Dedifferentiated amniotic fluid mesenchymal stem cell (primary cell): ENCODE measurements around the gene ZNF516.

Source experiments
- DNase-seq: peaks from one replicate; pipeline ENCODE4 v3.0.0-alpha.2; 2016; ENCODE audit errors: extremely low spot score

Gene ZNF516

DNA sequence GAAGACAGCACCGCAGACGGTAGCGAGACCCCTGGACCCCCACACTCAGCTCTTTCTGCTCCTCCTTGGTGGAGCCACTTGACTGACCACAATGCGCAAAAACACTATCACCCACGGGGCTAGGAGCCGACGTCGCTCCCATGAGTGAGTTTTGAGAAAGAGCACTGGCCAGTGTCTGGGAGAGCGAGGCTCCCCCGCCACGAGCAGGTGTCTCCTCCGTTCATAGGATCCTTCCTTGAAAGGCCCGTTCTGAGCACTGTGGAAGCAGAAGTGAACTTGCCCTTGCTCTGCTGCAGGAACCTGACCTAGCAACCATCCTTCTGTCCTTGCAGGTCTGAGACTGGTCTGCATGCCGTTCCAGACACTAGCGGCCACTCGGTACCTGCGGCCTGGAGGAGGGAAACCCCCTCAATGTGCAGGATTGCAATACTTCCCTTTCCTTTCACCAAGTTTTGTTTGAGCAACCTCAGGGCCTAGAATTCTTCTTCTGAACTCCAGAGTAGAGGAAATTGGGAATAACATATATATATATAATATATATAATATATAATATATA lies 12.9 kb upstream of the ZNF516 start:
- DNase-seq = no peak

DNA sequence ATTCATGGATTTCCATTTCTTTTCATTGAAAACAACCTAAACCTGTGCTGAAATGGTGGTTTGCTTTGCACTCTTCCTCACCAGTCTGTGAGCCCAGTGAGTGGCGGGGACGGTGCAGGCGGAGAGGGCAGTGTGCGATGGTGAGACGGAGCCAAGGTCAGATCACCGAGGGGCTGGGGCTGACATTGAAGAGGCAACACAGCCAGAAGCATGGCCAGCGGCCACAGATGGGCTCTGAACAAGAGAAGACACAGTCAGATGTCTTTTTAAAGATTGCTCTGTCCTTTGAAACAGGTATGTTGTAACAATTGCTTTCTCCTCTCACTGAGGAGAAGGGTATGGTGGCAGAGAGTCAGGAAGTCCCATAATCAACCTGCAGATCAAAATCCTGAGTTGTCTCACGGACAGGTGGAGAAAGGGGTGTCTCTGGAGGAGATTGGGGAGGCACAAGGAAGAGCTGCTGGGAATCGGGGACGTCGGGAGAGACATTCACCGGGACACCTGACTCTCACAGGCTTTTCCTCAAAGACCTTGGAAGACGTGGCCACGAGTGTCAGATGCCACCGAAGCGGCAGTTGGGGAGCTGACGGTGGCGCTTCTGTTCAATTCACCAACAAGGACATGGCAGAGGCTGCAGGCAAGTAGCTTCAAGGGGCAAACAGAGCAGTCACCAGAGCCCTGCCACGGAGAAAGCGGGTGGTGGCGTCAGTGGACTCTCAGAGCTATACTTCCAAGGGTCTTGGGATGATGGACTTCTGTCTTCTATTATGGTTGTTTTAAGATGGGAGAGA lies 12.1 kb upstream of the ZNF516 start:
- DNase-seq = no peak

GRCh38 chr18:76506395-76506794 lies 11.4 kb upstream of the ZNF516 start:
- no peak for DNase-seq

DNA sequence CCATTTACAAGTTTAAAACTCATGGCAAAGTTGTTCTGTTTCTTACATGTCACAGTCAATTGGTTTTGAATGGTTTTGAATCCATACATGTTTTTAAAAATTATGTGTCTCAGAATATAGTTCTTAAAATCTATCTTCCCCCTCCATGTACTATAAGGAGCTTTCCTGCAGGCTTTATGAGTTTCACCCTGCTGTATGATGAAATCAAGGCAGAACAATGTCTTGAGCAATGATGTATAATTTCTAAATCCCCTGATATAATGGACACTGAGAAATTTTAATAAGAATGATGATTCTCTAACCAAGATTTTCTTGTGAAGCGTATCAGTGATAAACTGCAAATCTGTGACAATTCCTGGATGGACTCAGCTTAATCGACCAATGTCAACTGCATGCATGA lies 10.6 kb upstream of the ZNF516 start:
- no peak for DNase-seq

DNA sequence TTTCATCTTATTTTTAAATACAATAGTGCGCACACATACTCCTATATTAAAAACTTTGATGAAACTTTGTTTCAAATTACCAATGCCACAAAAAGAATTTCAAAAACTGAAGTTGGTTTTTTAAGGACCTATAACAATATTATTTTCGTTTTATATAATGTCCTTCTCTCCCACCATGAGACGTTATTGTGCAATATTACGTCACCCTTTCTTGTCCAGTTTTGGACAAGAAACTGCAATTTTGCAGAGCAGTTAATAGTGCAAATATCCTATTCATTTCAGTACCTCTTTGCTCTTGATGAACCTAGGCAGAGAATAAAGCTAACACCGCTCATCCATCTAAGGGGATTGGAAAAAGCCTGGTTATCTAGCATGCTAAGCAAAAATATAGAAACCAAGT lies 9.7 kb upstream of the ZNF516 start:
- no peak for DNase-seq

- no peak for DNase-seq
Observed at GRCh38 chr18:76503649-76504386, 8.8 kb upstream of the ZNF516 start.

DNA sequence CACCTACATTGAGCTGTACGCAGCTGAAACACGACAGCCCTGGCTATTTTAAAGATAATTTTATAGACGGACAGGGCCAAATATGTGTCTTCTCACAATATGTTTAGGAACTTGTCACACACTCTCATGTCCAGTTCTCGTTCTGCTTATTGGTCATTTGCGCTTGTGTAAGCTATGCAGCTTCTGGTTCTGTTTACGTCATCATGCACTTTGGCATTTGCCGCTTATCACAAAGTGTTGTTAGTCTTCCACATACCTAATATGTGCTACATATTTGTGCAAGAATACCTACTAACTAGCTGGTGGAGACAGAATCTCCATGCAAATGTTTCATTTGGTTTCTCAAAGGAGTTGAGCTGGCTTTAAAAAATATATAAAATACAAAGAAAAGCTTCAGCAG lies 7.5 kb upstream of the ZNF516 start:
- DNase-seq = no peak

- no peak for DNase-seq
Observed at GRCh38 chr18:76499637-76500340, 4.7 kb upstream of the ZNF516 start.

- no peak for DNase-seq
Observed at GRCh38 chr18:76499021-76499420, 4.0 kb upstream of the ZNF516 start.

DNA sequence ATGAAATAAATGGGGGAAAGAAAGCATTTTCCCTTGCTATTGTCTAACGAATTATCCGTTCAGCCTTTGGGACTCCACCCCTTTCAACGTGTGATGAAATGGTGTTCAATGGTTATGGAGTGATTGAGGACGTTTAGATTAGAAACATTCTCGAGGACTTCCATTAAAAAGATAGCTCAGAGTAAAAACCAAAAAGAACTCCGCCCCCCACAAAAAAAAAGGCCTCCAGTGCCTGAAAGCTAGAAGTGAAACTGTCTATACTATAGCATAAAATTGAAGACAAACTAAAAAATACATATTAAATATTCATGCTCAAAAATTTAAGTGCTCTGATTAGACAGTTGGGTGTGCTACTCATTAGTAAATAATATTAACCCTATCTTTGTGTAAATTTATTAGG lies 3.0 kb upstream of the ZNF516 start:
- DNase-seq = no peak

DNA sequence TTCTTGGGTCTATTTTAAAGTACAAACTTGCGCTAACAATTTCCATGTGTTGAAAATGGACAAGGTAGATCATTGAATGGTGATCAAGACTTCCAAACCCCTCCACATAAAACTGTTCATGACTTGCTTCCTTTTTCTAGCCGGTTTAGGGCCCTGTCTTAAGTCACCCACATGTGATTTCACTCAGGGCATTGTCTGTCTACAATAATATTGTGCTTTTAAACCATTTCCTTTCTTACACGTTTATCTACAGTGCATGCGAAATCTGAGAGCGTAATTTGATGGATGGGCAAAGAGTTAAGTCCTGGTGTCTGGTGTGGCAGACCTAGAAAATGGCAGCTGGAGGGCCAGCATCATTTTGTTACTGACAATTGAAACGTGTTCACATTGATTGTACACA lies 2.0 kb upstream of the ZNF516 start:
- DNase-seq = no peak

DNA sequence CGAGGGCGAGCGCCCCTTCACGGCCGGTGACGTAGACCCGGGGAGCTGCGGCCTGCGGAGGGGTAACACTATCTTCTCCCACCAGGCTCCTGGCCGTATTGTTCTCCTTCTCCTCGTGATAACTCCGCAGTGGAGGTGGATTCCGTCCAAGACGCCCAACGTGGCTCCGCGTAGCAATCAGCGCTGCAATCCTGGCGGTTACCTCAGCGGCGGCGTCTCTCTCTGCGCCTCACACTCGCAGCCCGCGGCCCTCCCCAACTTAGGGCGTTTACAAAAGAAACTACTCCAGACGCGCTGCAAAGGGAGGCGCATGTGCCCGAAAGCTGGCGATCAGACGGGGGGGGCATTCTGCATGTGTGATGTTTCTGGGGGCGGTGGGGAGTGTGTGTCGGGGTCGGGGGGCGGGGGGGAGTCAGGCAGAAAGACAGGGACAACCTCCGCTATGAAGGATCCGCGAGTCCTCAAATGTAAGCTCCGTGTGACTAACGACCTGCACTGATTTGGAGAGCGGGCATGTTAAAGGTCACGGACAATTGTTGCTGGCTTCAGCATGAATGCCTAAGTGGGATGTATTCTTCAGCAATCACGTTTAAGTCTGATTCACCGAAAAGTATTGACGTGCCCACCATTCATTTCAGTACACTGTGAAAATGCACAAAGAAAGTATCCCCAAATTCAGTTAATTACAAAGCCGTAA lies 1.3 kb upstream of the ZNF516 start:
- peak; percentile 42 for DNase-seq

DNA sequence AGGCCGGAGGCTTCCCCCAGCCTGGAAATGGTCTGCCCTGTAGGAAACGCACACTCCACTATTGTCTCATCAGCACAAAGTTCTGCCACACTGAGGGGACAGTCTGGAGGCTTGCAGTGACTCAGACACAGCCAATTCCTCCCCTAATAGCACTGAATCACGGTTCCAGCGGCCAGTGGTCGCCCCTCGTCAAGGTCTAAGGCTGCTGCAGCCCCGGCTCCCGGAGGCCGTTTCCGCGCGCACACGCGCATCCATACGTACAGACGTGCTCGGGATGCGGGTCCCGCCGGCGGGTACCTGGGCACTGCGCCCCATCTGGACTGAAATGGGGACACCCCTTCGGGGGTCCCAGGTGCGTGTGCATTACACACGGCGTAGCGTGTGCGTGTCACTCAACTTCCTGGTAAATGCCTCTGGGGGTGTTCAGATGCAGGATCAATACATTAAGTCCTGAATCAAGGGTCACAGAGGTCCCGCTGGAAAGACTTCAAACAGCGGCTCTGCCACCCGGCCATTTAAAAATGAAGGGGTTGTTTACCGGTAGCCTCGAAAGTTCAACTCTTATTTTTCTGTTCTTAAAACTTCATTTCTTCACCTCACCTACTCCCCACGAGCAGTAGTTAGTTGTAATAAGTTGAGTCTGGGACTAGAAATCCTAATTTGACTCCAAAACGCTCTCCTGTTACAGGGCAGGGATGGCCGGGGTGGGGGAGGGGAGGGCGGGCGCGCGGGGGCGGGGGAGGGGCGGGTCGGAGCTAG lies 572 bp upstream of the ZNF516 start:
- DNase-seq = no peak

- DNase-seq = no peak
Observed at GRCh38 chr18:76494231-76495005, 624 bp downstream of the ZNF516 start.

DNA sequence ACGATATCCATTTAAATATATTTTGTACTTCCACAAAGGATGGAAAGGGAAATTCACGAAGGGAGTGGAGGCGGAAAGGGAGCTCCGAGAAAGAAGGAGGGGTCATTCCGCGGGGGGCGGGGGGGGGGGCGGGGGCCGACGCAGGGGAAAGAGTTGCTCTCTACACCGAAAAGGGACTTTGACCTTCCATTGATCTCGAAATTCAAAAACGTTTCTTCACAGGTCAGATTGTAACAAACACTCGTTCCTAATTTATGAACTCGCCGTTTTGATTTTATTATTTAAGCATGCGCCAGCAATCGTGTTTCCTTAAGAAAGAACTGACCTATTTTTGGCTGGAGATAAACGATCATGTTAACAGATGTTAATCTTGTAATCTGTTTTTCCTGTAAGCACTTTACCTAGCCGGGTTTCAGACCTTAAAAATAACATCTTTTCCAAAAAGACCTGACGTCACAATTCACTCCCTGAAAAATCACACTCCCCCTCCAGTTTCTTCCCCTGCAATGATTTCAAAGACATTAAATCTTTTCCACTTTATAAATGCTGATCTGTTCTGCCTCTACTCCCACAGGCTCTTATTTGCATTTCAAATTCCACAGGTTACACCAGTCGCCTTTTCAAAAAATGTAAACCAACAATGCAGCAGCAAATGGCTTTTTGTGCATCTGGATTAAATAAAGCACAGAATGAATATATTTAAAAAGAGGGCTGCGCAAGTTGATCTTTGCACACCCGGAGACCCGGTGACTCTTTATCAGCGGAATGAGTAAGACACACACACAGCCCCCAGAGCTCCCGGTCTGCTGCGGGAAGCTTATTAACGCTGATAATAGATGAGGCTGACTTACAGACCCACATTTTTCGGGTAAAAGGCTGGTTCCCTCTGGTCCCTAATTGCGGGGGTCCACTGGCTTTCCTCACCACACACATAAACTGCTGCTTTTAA lies 1.6 kb downstream of the ZNF516 start:
- no peak for DNase-seq

DNA sequence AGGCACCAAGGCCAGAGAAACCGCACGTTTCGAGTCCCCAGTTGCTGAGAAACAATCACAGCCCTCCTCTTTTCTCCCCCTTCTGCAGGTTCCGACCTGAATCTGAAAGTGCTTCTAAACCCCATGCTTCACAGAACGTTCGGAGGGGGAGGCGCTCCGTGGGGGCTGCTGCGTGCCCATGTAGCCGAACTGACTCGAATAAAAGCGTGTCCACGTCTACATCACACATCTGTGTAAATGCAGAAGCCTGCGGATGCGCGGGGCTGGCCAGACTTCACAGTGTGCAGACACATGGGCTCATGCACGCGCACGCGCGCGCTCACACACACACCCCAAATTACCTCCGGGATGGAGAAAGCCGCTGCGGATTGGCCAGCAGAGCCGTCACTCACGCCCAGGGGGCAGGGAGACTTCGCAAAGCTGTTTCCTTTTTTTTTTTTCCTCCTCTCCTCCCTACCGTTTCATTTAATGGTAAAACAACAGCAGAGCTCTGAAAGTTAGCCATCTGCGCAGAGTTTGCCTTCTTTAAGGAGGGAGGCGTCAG lies 2.3 kb downstream of the ZNF516 start:
- DNase-seq = peak; percentile 97

DNA sequence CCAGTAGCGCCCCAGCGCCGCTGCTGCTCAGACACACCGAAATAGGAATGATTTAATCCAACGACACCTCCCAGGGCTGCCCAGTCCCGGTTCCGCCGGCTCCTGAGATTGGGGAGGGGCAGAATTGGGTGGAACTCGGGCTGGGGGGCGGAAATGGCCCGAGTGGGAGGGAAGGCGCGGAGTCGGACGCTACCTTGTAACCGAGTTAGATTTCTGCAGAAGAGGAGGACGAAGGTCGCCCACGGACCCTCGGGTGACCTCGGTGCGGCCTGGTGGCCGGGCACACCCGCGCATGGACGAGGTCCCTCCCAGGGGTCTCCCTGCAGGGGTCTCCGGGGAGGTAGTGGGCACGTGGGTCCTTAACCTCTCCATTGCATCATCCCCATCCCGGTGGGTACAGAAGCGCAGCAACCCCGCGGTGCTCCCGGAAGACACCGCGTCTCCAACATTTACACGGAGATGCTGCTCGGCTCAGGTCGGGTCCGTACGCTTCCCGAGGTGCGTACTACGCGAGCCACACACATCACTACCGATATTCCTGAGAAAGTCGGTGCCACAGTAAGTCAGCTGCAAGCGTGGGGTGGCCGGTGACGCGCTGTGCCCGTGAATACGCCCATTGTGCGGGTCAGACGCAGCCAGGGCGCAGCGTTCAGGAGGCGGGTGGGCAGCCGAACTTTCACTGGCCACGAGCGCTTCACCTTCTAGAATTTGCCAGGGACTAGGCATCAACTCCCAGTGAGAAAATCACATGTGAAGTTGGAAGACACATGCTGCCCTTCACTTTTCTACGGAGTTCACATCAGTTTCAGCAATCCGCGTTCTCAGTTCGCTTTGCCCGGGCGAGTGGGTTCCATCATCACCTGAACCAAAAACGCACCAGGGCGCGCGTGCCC lies 3.0 kb downstream of the ZNF516 start:
- DNase-seq = no peak

DNA sequence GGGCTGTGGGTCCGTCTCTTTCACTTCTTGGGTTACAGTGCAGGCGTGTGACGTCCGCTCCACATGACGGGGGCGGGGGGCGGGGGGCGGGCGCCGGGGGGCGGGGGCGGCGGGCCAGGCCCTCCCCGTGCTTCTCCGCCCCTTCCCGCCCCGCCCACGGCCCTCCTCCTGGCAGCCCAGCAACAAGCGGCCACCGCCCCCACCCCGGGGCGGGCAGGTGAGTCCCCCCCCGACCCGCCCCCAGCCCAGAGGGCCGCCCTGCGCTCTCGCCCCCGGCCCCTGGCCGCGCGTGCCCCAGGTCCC lies 3.6 kb downstream of the ZNF516 start:
- no peak for DNase-seq
